IPS-18a (cell line): ENCODE results near the gene RAB11B.
"Not testable (repeated sequence)": the region's sequence is repeated elsewhere in the genome, so short reads cannot be mapped to it uniquely, and the experiment has no call there.

Experiments used
- H3K27ac ChIP-seq: one replicate; pipeline ENCODE4 v1.5.1; 2013; ENCODE audit warnings: low read length
- H3K27me3 ChIP-seq: one replicate; pipeline ENCODE4 v1.6.1; 2013; ENCODE audit warnings: mild to moderate bottlenecking, low read length; ENCODE audit not compliant: control insufficient read depth, insufficient read depth
- H3K36me3 ChIP-seq: one replicate; pipeline ENCODE4 v1.6.1; 2013; ENCODE audit warnings: low read depth, low read length; ENCODE audit not compliant: control insufficient read depth
- H3K4me1 ChIP-seq: one replicate; pipeline ENCODE4 v1.6.1; 2013; ENCODE audit warnings: low read depth, low read length; ENCODE audit not compliant: control insufficient read depth
- H3K4me3 ChIP-seq: one replicate; pipeline ENCODE4 v1.5.1; 2013; ENCODE audit warnings: low read length
- H3K9ac ChIP-seq: one replicate; pipeline ENCODE4 v1.6.1; 2013; ENCODE audit warnings: mild to moderate bottlenecking, low read length, moderate library complexity
- H3K9me3 ChIP-seq: one replicate; pipeline ENCODE4 v1.6.1; 2013; ENCODE audit warnings: low read depth, low read length; ENCODE audit not compliant: control insufficient read depth

Gene RAB11B

GRCh38 chr19:8398311-8398771, 8.2 kb downstream of the RAB11B start:
- H3K36me3 ChIP-seq: peaks cover 7% of the 10 kb centered on the region
- H3K27ac ChIP-seq: no peak overlapping the region
- no peak overlapping the region for H3K9ac ChIP-seq
- H3K9me3 ChIP-seq: no peaks in the 10 kb centered on the region
- no peaks in the 10 kb centered on the region for H3K4me1 ChIP-seq
- no peaks in the 10 kb centered on the region for H3K27me3 ChIP-seq
- H3K4me3 ChIP-seq: no peak overlapping the region

- Histone ChIP-seq H3K9ac (no peak overlapping the region), H3K36me3 (peaks cover 12% of the 10 kb centered on the region), H3K9me3 (no peaks in the 10 kb centered on the region), H3K4me3 (no peak overlapping the region), H3K4me1 (no peaks in the 10 kb centered on the region), H3K27me3 (no peaks in the 10 kb centered on the region), H3K27ac (no peak overlapping the region)
Observed at GRCh38 chr19:8399681-8400188, 9.6 kb downstream of the RAB11B start.

GRCh38 chr19:8401981-8402411, 11.8 kb downstream of the RAB11B start:
- Histone ChIP-seq H3K36me3 (peaks cover 16% of the 10 kb centered on the region), H3K4me1 (no peaks in the 10 kb centered on the region), H3K4me3 (no peak overlapping the region), H3K9ac (no peak overlapping the region), H3K27ac (no peak overlapping the region), H3K9me3 (no peaks in the 10 kb centered on the region), H3K27me3 (no peaks in the 10 kb centered on the region)

- Histone ChIP-seq H3K36me3 (peaks cover 16% of the 10 kb centered on the region), H3K4me1 (no peaks in the 10 kb centered on the region), H3K9ac (no peak overlapping the region), H3K27me3 (no peaks in the 10 kb centered on the region), H3K9me3 (no peaks in the 10 kb centered on the region), H3K4me3 (no peak overlapping the region), H3K27ac (no peak overlapping the region)
Observed at GRCh38 chr19:8403098-8403819, 13.1 kb downstream of the RAB11B start.

- Histone ChIP-seq H3K9me3 (no peaks in the 10 kb centered on the region), H3K9ac (no peak overlapping the region), H3K4me3 (no peak overlapping the region), H3K27ac (no peak overlapping the region), H3K4me1 (no peaks in the 10 kb centered on the region), H3K27me3 (no peaks in the 10 kb centered on the region), H3K36me3 (peaks cover 16% of the 10 kb centered on the region)
Observed at GRCh38 chr19:8403820-8404109, 13.6 kb downstream of the RAB11B start.

GRCh38 chr19:8404391-8405151, 14.4 kb downstream of the RAB11B start:
- no peaks in the 10 kb centered on the region for H3K4me1 ChIP-seq
- no peaks in the 10 kb centered on the region for H3K9me3 ChIP-seq
- peaks cover 16% of the 10 kb centered on the region for H3K36me3 ChIP-seq
- H3K27me3 ChIP-seq: no peaks in the 10 kb centered on the region
- H3K4me3 ChIP-seq: no peak overlapping the region
- H3K27ac ChIP-seq: no peak overlapping the region
- H3K9ac ChIP-seq: no peak overlapping the region

GRCh38 chr19:8410718-8411117, 20.6 kb downstream of the RAB11B start:
- H3K4me3 ChIP-seq, H3K4me1 ChIP-seq, H3K9me3 ChIP-seq, H3K36me3 ChIP-seq, H3K27ac ChIP-seq, H3K27me3 ChIP-seq, H3K9ac ChIP-seq: not testable (repeated sequence)

GRCh38 chr19:8412783-8413628, 22.8 kb downstream of the RAB11B start, which contains the start of gene MARCHF2:
Gene MARCHF2, plus strand, starts transcription at chr19:8413305. Its CDS starts 8,536 bp downstream, at chr19:8421841.
- Histone ChIP-seq H3K4me3 (peak within 1 kb of the TSS; percentile 69), H3K36me3 (no peaks in the 10 kb centered on the region), H3K27me3 (peaks cover 10% of the 10 kb centered on the region), H3K9ac (peak within 1 kb of the TSS; percentile 10), H3K27ac (no peak within 1 kb of the TSS), H3K4me1 (no peaks in the 10 kb centered on the region), H3K9me3 (no peaks in the 10 kb centered on the region)

GRCh38 chr19:8413629-8413995, 23.5 kb downstream of the RAB11B start:
- H3K9me3 ChIP-seq: no peaks in the 10 kb centered on the region
- no peaks in the 10 kb centered on the region for H3K36me3 ChIP-seq
- H3K27ac ChIP-seq: no peak overlapping the region
- H3K4me1 ChIP-seq: no peaks in the 10 kb centered on the region
- H3K4me3 ChIP-seq: peak overlapping the region; percentile 69
- H3K27me3 ChIP-seq: peaks cover 10% of the 10 kb centered on the region
- peak overlapping the region; percentile 10 for H3K9ac ChIP-seq

- Histone ChIP-seq H3K9ac (no peak overlapping the region), H3K36me3 (no peaks in the 10 kb centered on the region), H3K9me3 (no peaks in the 10 kb centered on the region), H3K27me3 (peaks cover 10% of the 10 kb centered on the region), H3K4me3 (no peak overlapping the region), H3K4me1 (no peaks in the 10 kb centered on the region), H3K27ac (no peak overlapping the region)
Observed at GRCh38 chr19:8416796-8417195, 26.6 kb downstream of the RAB11B start.
